ENCODE results near the gene SP1.
"Not testable (repeated sequence)": the region's sequence is repeated elsewhere in the genome, so short reads cannot be mapped to it uniquely, and the experiment has no call there.

The SP1 gene

DNA sequence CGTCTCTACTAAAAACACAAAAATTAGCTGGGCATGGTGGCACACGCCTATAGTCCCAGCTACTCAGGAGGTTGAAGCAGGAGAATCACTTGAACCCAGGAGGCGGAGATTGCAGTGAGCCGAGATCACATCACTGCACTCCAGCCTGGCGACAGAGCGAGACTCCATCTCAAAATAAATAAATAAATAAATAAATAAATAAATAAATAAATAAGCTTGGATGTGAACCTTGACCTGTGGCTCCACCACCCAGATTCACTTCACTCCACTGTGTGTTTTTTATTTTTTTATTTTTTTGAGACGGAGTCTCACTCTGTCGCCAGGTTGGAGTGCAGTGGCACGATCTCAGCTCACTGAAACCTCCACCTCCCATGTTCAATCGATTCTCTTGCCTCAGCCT lies 18.3 kb upstream of the SP1 start:
- not testable (repeated sequence) for DNase-seq

DNA sequence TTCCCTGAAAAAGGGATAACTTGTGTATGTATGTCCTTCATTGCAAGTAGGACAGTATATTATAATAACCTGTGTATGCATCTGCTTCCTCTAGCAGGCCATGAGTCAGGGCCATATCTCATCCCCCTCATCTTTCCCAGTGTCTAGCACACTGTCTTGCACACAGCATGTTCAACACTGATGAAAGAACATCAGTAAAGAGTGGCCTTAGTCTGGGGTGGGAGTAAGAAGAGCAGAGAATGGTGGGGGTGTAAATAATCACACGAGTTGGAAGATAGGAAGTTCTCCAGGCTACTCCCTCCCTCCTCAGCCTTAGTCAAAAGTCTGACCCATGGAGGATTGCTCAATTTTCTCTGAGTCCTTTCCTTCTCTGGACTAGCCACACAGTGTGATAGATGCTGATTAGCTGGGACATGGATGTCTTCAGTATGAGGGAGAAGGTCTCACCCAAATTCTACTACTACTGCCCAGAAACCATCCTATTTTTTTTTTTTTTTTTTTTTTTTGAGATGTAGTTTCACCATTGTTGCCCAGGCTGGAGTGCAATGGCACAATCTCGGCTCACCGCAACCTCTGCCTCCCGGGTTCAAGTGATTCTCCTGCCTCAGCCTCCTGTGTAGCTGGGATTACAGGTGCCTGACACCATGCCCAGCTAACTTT lies 14.6 kb upstream of the SP1 start:
- no peak for DNase-seq

DNA sequence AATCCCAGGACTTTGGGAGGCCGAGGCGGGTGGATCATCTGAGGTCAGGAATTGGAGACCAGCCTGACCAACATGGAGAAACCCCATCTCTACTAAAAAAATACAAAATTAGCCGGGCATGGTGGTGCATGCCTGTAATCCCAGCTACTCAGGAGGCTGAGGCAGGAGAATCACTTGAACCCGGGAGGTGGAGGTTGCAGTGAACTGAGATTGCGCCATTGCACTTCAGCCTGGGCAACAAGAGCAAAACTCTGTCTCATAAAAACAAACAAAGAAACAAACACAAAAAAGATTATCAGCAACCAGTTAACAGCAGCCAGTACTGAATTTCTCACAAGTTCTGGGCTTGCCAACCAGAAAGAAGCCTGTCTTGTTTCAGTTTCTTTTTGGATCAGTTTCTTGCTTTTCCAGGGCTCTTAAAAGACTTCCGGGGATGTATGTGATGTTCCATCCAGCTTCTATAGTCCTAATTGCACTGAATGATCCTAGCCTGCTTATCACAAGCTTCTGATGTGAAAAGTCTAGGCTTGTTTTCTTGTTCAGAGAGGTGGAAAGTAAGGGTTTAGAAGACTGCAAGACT lies 6.3 kb upstream of the SP1 start:
- DNase-seq: not testable (repeated sequence)

DNA sequence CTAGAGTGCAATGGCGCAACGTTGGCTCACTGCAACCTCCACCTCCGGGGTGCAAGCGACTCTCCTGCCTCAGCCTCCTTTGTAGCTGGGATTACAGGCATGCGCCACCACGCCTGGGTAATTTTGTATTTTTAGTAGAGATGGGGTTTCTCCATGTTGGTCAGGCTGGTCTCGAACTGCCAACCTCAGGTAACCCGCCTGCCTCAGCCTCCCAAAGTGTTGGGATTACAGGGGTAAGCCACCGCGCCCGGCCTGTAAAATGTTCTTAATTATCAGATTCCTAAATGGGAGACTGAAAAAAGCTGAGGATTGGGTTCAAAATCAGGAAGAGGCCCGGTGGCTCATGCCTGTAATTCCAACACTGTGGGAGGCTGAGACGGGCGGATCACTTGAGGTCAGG lies 5.7 kb upstream of the SP1 start:
- not testable (repeated sequence) for DNase-seq

DNA sequence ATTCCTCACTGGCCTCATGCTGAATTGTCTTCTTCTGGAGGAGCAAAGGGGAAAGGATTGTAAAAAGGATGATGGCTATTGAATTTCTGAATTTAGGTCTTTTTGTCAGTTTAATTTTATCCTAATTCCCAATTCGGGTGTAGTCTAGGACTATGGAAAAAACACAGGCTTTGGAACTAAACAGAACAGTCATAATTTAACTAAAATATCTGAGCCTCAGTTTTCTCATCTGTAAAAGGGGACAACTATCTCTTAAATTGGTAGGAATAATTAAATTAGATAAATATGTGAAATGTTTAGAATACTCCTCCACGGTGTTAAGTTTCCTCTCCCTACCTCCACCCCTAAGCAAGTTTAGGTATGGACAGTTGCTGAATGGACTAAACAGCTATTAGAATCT lies 3.2 kb upstream of the SP1 start:
- no peak for DNase-seq

DNA sequence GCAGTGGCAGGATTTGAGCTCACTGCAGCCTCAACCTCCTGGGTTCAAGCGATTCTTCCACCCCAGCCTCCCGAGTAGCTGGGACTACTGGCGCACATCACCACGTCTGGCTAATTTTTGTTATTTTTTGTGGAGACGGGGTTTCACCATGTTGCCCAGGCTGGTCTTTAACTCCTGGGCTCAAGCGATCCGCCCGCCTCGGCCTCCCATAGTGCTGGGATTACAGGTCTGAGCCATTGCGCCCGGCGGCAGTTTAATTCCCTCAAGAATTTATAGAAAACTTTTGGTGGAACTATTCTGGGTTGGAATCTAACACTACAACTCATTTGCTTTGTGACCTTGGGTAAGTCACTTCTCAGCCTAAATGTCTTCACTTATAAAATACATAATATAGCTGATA lies 1.8 kb upstream of the SP1 start:
- DNase-seq: no peak

DNA sequence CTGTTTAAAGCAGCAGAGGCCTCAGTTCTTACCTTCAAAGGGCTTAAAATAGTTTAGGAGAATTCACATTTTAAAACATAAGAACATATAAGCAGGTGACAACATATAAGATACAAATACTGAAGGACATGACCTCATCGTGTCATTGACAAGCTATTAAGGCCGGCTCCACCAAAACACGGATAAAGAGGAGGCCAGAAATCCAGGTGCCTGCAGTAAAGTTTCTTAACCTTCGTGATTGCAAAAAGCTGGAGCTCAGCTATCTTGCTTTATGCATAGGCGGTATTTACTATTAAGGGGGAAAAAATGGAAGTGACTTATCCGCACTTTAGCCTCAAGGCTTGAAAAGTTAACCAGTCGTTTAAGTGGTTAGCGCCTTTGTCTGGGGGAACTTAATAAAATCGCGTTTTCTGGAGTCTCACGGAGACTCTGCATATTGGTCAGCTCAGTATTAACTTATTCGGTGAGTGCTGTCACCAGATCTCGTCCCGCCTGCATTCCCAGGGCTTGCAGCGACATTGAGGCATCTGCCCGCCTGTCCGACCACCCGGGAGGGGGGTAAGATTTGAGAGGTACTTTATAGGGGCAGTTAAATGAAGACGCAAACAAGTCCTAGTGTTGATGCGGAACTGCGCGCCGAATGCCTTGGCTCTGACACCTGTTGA lies 1.1 kb upstream of the SP1 start:
- no peak for DNase-seq

DNA sequence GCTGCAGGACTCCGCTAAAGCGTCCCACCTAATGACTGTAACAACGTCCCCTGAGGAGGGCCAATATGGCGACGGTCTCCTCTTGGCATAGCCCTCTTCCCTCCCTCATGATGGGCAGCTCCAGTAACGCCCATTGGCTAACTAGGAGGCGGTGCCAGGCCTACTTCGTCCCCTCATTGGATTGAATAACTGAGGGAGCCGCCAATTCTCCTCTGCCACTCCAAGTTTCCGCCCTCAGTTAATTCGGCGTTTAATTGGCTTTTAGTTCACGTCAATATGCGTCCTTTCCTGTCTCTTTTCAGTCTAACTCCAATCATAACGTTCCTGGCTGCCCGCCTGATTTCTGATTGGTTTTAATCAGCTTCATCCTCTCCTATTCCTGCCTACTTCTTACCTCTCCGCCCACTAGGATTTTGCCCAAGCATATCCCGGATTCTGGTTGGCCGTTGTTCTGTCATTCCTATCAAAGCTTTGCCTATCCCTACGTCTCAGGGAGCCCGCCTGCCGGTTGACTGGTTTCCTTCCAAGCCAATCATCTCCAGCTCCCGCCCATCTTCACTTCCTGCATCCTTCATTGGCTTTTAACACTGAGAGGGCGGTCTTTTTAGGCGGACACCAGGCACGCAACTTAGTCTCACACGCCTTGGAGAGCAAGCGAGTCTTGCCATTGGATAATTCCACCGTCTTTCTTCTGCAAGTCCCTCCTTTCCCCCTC lies 430 bp upstream of the SP1 start:
- peak; percentile 94 for DNase-seq

DNA sequence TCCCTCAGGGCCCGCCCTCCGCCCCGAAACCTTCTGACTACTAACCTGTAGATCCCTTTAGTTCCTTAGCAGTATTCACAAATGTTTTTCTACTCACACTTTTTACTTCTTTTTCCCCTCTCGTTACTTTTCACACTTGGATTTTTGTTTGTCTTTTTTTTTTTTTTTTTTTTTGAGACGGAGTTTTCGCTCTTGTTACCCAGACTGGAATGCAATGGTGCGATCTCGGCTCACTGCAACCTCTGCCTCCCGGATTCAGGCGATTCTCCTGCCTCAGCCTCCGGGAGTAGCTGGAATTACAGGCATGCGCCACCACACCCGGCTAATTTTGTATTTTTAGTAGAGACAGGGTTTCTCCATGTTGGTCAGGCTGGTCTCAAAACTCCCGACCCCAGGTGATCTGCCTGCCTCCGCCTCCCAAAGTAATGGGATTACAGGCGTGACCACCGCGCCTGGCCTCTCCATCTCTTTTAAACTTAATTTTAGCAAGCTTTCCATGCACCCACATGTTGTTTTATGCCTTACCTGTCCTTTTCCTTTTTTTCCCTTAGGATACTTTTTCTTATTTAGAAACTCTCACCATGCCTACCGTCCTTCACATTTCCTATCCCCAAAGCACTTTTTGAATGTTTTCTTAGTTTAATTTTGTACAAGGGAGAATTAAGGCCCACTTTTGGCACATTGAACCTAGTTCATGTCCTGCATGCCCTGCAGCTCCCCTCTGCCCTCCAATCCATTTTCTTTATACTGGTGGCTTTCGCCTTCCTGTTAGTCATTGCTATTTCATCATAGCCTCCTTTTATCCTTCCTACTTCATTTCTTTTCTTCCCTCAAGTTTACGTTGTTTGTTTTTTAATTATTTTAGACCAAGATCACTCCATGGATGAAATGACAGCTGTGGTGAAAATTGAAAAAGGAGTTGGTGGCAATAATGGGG lies 1.1 kb downstream of the SP1 start:
- DNase-seq: no peak

DNA sequence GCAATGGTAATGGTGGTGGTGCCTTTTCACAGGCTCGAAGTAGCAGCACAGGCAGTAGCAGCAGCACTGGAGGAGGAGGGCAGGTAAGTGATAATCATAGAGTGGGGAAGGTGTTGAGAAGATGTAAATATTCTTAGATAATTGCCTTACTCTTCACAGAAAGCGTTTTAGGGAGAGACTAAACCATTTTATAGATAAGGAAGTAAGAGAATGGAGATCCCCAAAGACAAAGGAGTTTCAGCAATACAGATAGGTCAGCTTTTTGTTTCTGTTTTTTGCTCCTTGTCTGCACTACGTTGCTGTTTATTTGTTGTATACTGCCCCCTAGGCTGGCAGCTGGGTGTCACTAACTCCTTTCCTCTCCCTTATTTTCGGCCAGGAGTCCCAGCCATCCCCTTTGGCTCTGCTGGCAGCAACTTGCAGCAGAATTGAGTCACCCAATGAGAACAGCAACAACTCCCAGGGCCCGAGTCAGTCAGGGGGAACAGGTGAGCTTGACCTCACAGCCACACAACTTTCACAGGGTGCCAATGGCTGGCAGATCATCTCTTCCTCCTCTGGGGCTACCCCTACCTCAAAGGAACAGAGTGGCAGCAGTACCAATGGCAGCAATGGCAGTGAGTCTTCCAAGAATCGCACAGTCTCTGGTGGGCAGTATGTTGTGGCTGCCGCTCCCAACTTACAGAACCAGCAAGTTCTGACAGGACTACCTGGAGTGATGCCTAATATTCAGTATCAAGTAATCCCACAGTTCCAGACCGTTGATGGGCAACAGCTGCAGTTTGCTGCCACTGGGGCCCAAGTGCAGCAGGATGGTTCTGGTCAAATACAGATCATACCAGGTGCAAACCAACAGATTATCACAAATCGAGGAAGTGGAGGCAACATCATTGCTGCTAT lies 2.0 kb downstream of the SP1 start:
- DNase-seq: peak; percentile 17

DNA sequence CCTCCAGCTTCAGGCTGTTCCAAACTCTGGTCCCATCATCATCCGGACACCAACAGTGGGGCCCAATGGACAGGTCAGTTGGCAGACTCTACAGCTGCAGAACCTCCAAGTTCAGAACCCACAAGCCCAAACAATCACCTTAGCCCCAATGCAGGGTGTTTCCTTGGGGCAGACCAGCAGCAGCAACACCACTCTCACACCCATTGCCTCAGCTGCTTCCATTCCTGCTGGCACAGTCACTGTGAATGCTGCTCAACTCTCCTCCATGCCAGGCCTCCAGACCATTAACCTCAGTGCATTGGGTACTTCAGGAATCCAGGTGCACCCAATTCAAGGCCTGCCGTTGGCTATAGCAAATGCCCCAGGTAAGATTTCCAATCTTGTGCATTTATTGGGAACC lies 3.3 kb downstream of the SP1 start:
- DNase-seq: no peak

DNA sequence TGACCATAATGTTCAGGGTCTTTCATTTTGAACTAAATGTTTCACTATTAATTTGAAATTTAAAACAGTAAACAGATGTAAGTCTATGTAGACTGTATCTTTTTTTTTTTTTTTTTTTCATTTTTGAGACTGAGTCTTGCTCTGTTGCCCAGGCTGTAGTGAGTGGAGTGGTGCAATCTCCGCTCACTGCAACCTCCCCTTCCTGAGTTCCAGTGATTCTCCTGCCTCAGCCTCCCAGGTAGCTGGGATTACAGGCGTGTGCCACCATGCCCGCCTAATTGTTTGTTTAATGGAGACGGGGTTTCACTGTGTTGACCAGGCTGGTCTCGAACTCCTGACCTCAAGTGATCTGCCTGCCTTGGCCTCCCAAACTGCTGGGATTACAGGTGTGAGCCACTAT lies 6.4 kb downstream of the SP1 start:
- not testable (repeated sequence) for DNase-seq

DNA sequence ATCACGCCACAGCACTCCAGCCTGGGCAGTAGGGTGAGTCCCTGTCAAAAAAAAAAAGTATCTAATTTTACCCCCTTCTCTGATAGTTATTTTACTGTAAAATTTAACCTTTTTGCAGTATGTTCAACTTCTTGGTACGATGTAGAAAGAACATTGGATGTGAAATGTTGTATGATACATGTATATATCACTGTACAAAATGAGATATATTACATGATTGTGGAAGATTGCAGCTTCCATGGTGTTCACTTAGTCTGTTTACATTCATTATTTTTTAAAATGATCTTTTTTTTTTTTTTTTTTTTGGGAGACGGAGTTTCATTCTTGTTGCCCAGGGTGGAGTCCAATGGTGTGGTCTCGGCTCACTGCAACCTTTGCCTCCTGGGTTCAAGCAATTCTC lies 9.0 kb downstream of the SP1 start:
- no peak for DNase-seq

DNA sequence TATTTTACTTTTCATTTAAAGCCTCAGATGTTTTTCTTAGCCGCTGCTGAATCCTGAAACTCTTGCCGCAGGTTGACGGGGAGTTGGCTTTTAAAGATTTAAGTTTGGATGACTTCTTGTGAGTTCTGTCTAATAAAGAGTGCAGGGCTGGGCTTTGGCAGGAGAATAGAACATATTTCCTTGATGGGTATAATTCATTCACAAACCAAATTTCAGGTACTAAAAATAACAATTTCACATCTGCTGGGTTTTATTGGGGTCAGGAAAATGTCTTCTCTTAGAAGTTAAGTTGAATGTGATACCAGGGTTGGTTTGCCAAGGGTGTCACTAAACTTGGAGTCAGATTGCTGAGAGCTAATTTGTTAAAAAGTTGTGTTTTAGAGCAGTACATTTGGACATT lies 9.7 kb downstream of the SP1 start:
- no peak for DNase-seq

DNA sequence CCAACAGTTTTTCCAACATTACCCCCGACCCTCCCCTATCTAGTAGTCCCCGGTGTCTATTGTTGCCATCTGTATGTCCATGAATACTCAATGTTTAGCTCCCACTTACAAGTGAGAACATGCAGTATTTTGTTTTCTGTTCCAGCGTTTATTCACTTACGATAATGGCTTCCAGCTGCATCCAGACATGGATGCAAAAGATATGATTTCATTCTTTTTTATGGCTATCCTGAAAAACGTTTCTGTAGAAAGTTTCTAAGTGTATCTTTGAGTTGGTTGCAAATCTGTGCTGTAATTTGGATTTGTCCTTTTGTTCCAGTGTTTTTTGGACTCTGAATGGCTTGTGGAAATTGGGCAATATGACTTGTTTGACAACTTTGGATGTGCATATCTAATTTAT lies 11.7 kb downstream of the SP1 start:
- DNase-seq: no peak

DNA sequence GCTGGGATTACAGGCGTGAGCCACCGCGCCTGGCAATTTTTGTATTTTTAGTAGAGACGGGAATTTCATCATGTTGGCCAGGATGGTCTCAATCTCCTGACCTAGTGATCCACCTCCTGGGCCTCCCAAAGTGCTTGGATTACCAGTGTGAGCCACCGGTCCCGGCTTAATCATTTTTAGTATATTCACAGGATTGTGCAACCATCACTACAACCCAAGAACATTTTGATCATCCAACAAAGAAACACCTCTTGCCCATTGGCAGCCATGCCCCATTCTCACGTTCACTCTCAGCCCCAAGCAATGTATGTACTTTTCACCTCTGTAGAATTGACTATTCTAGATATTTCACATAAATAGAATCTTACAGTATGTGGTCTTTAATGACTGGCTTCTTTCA lies 19.9 kb downstream of the SP1 start:
- no peak for DNase-seq

DNA sequence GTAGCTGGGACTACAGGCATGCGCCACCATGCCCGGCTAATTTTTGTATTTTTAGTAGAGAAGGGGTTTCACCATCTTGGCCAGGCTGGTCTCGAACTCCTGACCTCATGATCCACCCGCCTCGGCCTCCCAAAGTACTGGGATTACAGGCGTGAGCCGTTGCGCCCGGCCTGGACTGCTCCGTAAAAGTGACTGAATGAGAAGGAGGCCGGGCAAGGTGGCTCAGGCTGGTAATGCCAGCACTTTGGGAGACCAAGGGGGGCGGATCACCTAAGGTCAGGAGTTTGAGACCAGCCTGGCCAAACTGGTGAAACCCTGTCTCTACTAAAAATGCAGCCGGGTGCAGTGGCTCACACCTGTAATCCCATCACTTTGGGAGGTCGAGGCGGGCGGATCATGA lies 22.4 kb downstream of the SP1 start:
- not testable (repeated sequence) for DNase-seq

DNA sequence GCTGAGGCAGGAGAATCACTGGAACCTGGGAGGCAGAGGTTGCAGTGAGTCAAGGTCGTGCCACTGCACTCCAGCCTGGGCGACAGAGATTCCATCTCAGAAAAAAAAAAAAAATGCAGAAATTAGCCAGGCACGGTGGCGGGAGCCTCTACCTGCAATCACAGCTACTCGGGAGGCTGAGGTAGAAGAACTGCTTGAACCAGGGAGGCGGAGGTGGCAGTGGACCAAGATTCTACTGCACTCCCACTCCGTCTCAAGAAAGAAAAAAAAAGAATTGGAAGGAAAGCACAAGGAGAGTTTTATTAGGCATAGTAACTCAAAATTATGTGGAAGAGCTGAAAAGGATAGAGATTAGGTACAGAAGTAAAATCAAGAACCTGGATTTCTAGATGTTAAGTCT lies 22.9 kb downstream of the SP1 start:
- no peak for DNase-seq

DNA sequence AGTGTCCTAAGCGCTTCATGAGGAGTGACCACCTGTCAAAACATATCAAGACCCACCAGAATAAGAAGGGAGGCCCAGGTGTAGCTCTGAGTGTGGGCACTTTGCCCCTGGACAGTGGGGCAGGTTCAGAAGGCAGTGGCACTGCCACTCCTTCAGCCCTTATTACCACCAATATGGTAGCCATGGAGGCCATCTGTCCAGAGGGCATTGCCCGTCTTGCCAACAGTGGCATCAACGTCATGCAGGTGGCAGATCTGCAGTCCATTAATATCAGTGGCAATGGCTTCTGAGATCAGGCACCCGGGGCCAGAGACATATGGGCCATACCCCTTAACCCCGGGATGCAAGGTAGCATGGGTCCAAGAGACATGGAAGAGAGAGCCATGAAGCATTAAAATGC lies 31.0 kb downstream of the SP1 start:
- no peak for DNase-seq

DNA sequence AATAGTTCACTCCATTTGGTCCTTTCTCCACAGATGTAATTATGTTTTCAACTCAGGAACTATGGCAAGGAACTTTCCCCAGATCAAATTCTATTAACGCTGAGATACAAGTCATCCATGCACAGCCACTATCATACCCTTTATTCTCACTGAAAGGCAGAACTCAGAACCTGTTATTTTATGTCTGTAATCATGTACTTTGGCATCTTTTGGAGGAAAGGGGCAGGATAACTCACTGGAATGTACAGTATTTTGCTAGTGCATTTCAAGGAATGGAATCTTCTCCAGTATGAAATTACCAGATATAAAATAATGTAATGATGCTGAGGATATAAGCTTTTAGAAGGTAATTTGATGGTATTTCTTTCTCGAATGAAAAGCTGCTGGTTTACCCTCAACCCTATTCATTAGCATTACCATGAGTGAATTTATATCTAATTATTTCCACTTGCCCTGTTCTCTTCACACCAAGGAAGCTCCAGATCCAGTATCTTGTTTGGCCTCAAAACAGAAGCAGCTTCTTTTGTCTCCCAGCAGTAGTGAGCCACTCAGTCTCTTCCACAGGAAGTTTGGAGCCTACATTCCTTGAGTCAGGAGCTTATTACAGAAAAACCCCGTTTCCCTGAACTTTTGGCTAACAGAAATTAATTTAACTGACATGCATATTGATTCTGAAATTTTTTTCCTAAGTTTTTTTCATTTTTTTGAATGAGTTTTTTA lies 33.7 kb downstream of the SP1 start:
- DNase-seq: no peak

Data from activated naive CD4-positive, alpha-beta T cell treated with anti-CD3 and anti-CD28 coated beads, Interleukin-2, amount 50 U/mL, for 16 hours (primary cell).